GM18505 (cell line): ENCODE results near the gene ZBTB42.
A peak's percentile ranks its signal among the peaks of the same experiment; 100 is the strongest.

Experiments
- ATAC-seq: cut with Tn5 transposase; IDR thresholded peaks from one replicate; pipeline ENCODE4 v1.9.1; 2021; ENCODE audit not compliant: unreplicated experiment
- POLR2A ChIP-seq: IDR thresholded peaks from 4 replicates; pipeline ENCODE4 v1.6.1; 2011; ENCODE audit warnings: borderline replicate concordance; ENCODE audit not compliant: insufficient read depth, insufficient read length; ENCODE audit errors: extremely low read depth

The ZBTB42 gene

DNA sequence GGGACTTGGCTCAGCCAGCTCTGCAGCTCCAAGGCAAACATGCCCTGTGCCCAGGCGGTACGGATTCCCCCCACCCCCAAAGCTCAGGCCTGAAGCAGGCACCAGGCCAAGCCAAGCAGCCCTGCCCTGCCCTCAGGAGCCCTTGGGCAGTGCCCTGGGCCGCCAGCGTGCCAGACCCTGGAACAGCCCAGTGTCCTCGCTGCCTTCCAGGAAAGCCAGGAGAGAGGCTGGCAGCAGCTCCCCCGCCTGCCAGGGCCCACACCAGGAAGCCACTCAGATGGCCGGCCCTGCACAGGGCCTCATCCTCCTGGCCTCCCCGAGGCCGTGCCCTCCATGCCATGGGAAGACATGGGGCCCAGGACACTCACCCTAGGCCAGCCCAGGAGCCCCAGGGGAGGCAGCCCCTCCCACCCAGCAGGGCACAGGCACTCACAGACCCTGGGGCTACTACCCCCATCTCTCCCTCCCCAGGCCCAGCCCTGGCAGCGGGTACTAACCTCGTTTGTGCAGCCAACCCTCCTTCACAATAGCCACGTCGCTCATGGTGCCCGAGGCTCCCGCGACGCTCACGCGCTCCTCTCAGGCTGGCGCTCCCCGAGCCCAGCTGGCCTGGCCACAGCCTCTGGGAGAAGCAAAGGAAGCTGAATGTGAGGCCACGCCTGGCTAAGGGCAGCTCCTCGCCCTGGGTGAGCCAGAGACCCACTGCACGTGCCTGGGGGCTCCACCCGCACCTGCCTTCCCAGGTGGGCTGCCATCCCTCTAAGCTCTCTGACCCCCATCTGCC, 8.6 kb upstream of the ZBTB42 start:
- no peak for TF ChIP-seq POLR2A
- no peak for ATAC-seq

DNA sequence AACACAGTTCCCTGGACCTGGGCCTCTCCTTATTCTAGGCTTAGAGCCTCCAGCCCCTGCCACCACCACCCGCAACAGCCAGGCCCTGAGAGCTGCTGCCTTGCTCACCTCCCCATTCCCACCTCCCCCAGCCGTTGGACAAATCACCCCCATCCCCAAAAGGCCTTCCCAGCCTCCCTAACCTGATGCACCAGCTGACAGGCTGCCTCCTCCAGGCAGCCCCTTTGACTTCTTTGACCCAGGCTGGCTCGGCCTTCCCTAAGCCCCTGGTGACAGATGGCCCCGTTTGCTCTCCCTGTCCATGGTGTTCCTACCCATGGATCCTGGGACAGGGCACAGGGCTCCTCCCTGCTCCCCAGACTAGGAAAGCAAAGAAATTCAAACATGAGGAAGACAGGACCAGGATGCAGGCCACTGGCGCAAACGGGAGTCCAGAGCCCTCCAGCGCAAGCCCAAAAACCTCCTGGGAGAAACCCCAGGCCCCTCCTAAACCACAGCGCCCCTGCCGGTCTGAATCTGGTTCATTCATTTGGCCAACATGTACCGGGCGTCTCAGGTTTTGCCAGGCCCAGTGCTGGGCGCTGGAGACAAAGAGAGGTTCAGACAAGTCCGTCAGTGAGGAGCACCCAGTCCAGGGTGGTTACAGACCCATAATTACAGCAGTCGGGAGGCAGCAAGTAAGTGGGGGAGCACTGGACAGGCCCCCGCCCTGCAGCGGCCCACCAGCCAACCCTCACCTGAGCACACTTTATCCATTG, 7.8 kb upstream of the ZBTB42 start:
- ATAC-seq = no peak

DNA sequence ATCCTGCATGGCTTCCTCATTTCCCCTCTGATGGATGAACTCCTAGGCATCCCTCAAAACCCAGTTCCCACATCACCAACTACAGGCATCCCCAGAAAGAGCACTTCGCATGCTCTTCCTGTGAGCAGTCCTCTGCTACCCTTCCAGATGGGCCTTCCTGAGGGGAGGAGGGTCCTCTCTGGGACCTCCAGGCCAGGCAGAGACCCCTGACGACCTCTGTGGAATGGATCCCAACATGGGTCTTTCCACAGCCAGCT, 7.3 kb upstream of the ZBTB42 start:
- TF ChIP-seq POLR2A = no peak
- ATAC-seq = no peak

More for the DNA sequence above, 7.8 kb upstream of the ZBTB42 start:
- TF ChIP-seq POLR2A = no peak

GRCh38 chr14:104794099-104794498, 6.8 kb upstream of the ZBTB42 start:
- TF ChIP-seq POLR2A = no peak
- ATAC-seq = no peak

DNA sequence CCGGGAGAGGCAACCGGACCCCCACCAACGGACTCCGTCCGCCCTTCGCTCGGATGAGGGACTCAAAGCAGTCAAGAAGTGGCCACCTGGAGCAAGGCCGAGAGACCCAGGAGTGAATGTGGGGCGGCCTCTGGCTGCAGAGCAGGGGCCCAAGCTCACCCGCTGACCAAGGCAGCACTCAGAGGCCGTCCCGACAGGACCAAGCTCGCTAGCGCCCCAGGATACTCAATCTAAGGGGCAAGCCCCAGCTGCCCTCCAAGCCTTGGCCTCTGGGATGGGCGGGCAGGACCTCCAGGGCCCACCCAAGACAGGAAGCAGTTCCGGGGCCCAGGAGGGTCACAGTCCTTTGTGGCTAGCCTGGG, 6.3 kb upstream of the ZBTB42 start:
- no peak for TF ChIP-seq POLR2A
- no peak for ATAC-seq

GRCh38 chr14:104794993-104795780, 5.7 kb upstream of the ZBTB42 start, which contains the start of gene AKT1:
AKT1 (minus strand) TSS chr14:104795748; CDS start chr14:104792643, 3,105 bp downstream.
- peak; percentile 46 for ATAC-seq
- no peak for TF ChIP-seq POLR2A

- peak; percentile 69 for TF ChIP-seq POLR2A
- no peak for ATAC-seq
These were observed 4.9 kb upstream of the ZBTB42 start for GRCh38 chr14:104795781-104796686.

GRCh38 chr14:104796687-104797081, 4.2 kb upstream of the ZBTB42 start:
- ATAC-seq = no peak

DNA sequence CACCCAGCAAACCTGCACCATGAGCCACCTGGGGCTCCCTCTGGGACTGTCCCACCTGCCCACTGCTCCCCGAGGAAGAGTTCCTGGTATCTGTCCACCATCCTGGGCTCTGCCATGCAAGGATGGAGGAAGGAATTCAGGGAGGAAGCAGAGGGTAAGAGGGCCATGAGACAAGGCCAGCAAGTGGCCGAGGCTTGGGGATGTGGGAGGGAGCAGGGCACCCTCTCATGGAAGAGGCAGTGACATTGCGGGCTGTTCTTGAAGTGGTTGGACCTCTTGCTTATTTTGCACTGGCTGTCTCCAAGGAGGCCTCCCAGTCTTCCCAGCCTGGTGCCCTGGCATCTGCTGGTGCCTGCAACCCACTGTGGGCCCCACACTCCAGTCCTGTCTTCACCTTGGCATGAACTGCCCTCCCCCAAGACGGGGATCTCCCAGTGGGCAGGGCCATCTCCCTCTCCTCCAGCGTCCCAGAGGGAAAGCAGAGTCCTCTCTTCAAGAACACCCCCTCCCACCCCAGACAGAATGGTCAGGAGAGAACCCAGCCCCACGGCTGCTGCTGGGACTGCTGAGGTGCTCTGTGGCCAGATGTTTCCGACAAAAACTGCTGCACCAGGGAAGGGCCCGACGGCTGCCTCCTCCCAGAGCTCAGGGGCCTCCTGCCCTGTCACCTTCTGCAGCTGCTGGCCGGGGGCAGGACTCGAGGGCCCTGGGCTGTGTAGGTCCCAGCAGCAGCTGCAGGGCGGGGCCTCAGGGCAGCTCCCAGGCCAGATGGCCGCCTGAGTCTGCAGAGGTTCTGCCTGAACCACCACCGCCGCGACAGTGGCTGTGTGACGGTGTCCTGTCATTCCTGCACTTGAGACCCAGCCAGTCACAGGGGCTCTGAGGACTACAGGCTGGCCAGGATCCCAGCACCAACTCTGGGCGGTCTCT, 3.5 kb upstream of the ZBTB42 start:
- no peak for TF ChIP-seq POLR2A

More at GRCh38 chr14:104796687-104797081, 4.2 kb upstream of the ZBTB42 start:
- TF ChIP-seq POLR2A = no peak

GRCh38 chr14:104798300-104799243, 2.3 kb upstream of the ZBTB42 start:
- no peak for TF ChIP-seq POLR2A
- ATAC-seq = no peak

More for the DNA sequence above, 3.5 kb upstream of the ZBTB42 start:
- ATAC-seq = no peak
